ENCODE data around the gene SREK1.

SREK1 gene

DNA sequence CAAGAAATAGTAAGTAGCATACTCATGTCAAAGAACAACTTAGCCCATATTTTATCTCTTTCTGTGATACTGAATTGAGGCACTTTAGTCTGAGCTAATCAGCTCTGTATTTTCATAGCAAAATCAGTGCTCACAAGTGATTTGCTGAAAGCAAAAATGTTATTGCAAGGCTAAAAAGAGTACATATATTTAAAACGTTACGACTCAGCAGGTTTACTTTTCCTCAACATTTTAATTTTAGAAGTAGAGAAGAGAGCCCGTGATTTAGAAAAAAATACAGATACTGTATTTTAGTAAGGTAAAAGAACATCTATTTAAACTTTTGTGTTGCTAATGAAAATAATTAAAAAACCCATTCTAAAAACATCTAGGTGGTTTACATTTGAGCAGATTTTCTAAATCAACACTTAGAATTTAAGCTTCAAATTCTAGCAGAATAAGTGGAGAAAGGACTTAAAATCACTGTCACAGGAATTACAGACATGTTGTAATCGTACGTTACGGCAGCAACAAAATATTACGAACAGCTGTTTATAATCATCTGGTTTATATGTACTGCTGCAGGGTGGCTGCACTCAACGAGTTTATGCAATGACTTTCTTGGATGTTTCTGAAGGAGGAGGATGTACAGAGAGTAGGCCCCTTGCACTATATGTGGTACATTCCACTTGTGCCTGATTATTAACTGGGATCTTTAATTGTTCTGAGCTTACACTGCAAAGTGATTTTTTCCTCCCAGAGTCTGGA lies 20.1 kb downstream of the SREK1 start:
- DNase-seq, result no peak

GRCh38 chr5:66168226-66168625 lies 24.1 kb downstream of the SREK1 start:
- no peak for DNase-seq

GRCh38 chr5:66169534-66169933 lies 25.4 kb downstream of the SREK1 start:
- peak; percentile 63 for DNase-seq

GRCh38 chr5:66170195-66170919 lies 26.3 kb downstream of the SREK1 start:
- peak; percentile 46 for DNase-seq

- DNase-seq, result peak; percentile 66
These were observed 27.5 kb downstream of the SREK1 start for GRCh38 chr5:66171349-66172344.

GRCh38 chr5:66174338-66174737 lies 30.2 kb downstream of the SREK1 start:
- DNase-seq, result peak; percentile 21

DNA sequence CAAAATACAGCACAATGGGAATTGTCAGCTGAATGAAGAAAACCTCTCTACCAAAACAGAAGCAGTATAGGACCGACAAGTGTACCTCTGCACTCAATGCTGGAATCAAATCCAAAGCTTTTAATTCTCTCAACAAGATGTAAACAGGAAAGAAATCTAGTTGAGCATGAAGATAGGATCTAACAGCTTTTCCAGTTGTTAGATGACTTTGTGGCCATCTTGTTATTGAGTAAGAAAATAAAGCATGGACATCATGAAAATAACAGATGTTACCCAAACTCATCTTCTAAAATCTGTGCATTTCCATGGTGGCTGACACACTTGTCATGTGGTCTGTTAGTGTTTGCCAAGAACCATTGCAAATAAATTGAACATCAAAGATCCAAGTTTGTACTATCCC lies 34.7 kb downstream of the SREK1 start:
- no peak for DNase-seq

- DNase-seq, result no peak
These were observed 35.4 kb downstream of the SREK1 start for GRCh38 chr5:66179297-66180051.

DNA sequence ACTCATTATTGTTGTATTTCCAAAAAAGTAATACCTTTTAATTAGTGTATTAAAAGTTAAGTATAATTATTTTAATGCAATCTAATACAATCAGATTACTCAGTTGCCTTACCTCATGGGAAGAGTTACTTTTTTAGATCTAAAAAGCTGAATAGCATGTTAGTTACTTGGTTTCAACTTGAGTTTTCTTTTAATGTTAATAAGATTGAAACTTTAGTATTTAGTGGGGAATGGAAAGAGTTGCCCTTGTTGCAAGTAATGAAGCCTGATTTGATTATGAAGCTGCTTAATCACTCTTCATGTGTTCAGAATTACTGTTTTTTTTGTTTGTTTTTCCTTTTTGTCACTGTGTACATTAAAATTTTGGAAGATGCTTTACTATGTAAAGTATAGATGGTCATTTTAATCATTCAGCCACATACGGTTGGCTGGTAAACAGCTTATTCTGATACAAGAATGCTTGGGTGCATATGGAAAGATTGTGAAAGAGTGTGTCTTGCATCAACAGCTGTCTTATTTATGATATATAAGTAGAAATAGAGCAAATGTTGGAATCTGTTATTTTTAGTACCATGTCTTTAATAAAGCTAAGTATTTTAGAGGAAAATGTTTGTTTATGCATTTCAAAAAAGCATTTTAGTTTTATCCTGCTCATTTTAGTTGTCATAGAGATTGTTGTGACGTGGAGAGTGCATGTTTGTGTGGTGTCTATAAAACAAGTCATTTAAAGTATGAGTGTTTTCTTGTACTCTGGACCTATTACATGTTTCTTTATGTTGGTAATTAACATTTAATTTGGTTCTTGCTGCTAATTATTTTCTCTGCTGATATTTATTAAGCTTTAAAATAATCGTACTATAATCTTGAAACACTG lies 36.4 kb downstream of the SREK1 start:
- DNase-seq, result peak; percentile 10

DNA sequence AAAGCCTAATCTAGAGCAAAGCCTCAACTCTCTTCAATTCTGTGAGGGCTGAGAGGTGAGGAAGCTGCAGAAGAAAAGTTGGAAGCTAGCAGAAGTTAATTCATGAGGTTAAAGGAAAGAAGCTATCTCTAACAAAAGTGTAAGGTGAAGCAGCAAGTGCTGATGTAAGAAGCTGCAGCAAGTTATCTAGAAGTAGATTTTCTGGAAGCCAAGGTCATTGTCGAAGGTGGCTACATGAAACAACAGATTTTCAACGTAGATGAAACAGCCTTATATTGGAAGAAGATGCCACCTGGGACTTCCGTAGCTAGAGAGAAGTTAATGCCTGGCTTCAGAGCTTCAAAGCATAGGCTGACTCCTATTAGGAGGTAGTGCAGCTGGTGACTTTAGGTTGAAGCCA lies 42.0 kb downstream of the SREK1 start:
- DNase-seq, result no peak

DNA sequence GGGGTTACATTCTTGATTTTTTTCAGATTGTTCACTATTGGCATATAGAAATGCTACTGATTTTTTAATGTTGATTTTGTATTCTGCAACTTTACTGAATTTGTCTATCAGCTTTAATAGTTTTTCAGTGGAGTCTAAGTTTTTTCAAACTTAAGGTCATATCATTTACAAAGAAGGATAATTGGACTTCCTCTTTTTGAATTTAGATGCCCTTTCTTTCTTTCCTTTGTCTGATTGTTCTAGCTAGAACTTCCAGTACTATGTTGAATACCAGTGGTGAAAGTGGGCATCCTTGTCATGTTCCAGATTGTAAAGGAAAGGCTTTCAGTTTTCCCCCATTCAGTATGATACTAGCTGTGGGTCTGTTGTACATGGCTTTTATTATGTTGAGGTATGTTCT lies 49.3 kb downstream of the SREK1 start:
- DNase-seq, result no peak

DNA sequence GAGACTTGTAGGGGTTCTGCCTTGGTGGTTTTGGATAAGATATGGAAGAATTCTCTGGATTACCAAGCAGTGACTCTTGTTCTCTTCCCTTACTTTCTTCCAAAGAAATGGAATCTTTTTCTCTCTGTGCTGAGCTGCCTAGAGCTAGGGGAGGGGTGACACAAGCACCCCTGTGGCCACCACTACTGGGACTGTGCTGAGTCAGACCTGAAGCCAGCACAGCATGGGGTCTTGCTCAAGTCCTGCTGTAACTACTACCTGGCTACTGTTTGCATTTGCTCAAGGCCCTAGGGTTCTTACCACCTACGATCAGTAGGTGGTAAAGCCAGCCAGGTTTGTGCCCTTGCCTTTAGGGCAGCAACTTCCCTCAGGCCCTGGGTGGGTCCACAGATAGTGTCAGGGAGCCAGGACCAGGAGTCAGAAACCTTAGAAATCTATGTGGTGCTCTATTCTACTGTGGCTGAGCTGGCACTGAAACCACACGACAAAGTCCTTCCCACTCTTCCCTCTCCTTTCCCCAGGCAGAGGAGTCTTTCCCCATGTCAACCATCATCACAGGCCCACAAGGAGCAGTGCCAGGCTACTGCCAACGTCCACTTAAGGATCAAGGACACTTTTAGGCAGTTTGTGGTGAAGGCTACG lies 53.8 kb downstream of the SREK1 start:
- no peak for DNase-seq

DNA sequence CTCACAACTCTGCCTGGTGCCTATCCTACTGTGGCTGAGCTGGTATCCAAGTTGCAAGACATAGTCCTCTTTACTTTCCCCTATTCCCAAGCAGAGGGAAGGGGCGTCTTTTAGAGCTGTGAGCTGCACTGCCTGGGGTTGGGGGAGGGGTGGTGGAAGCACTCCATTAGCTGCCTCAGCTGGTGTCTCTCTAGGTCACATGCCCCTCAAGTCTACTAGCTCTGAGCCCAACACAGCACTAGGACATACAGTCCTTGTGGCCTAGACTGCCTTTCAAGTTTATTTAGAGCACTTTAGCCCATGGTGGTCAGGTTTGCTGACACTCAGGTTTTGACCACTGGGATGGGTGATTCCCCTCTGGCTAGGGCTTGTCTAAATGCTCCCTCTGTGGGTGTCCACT lies 54.7 kb downstream of the SREK1 start:
- no peak for DNase-seq

DNA sequence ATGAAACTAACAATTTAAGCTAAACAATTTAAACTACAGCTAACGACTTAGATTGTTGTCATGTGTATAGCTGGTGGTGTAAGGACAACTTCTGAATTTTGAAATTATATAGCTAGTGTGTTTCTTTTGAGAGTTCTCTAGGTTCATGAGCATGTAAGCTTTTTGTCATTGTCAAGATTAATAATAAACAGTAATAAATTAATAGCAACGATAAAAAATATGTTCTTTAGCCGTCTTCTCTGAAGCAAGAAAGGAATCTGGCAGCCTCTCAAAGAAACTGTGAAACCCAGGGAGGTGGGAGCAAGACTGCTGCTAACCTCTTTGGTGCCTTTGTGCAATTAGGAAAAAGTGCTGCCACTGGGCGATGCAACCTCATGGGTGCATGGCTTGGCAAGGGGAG lies 59.4 kb downstream of the SREK1 start:
- no peak for DNase-seq

DNA sequence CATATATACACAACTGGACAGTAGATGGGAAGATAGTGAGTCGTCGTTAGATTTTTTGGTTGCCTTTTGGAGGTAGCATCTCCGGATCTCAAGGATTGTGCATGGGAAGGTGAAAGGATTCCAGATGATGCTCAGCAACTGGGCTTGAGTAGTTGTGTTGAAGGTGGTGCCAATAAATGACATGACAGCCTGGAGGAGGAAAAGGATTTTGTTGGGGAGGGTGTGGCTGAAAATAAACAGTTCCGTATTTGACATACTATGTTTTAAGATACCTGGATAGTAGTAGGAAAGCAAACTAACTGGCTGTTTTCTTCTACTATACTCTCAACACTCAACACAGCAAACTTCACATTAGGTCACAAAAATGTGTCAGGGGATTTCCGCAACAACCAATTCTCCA lies 62.4 kb downstream of the SREK1 start:
- DNase-seq, result no peak

DNA sequence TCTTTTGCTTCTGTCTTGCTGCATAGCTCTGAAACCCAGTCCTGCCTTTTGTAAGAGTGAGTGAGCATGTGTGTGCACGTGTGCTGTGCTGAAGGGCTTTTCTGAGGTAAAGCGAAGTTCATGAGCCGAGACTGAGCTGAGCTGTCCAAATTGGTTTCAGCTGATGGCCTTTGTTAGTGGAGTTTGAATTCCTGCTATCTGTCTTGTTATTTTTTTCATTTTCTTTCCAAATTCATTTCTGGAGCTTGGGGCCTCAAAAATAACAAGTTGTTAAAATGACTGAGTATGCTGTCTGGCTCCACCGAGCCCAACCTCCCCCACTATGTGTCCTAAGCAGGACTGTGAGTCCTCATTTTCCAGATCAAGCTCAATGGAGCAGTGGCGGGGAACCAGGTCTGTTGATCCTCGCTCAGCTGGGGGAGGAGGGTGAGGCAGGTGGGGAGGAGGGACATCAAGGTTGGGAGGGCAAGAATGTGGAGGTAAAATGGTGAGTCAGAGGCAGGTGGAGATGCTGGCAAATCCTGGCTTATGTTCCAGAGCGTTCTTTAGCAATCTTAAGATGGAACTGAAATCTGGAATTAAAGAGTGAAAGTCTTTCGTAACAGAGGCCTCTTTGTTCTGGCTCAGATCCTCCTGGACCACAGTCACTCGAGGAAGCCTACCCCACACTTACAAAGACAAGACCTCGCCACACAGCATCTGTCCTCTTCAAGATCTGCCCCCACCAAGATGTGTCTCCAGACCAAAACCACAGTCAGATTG lies 63.9 kb downstream of the SREK1 start:
- no peak for DNase-seq

- DNase-seq, result no peak
These were observed 65.2 kb downstream of the SREK1 start for GRCh38 chr5:66209350-66209749.

GRCh38 chr5:66209794-66210193 lies 65.7 kb downstream of the SREK1 start:
- no peak for DNase-seq

GRCh38 chr5:66213533-66213932 lies 69.4 kb downstream of the SREK1 start:
- DNase-seq, result no peak

DNA sequence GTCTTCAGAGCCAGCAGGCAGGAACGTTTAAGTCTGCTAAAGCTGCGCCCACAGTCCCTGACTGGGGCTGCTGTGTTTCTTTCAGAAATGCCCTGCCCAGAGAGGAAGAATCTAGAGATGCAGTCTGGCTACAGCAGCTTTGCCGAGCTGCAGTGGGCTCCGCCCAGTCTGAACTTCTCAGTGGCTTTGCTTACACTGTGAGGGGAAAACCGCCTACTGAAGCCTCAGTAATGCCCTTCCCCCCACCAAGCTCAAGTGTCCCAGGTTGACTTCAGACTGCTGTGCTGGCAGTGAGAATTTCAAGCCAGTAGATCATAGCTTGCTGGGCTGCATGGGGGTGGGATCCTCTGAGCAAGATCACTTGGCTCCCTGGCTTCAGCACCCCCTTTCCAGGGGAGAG lies 78.4 kb downstream of the SREK1 start:
- no peak for DNase-seq
